ENCODE measurements around the gene NCOR2.

- TF ChIP-seq EZH2 (IDR thresholded peaks at IDR 0.05; ENCODE audit: low read length), result no peak
- TF ChIP-seq, protein P1, sequence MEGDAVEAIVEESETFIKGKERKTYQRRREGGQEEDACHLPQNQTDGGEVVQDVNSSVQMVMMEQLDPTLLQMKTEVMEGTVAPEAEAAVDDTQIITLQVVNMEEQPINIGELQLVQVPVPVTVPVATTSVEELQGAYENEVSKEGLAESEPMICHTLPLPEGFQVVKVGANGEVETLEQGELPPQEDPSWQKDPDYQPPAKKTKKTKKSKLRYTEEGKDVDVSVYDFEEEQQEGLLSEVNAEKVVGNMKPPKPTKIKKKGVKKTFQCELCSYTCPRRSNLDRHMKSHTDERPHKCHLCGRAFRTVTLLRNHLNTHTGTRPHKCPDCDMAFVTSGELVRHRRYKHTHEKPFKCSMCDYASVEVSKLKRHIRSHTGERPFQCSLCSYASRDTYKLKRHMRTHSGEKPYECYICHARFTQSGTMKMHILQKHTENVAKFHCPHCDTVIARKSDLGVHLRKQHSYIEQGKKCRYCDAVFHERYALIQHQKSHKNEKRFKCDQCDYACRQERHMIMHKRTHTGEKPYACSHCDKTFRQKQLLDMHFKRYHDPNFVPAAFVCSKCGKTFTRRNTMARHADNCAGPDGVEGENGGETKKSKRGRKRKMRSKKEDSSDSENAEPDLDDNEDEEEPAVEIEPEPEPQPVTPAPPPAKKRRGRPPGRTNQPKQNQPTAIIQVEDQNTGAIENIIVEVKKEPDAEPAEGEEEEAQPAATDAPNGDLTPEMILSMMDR (optimal IDR thresholded peaks at IDR 0.05 in 1 of 3, IDR thresholded peaks at IDR 0.05 in 1 of 3, conservative IDR thresholded peaks at IDR 0.05 in 1 of 3; ENCODE audit: extremely low read depth in 1 of 3, insufficient read depth in 2 of 3, low read length in 3 of 3), result no peak
Measured at GRCh38 chr12:124545508-124546418, 21.6 kb downstream of the NCOR2 start.

Data from keratinocyte (primary cell).